A172 (cell line): ENCODE measurements around the gene CT55. TPM values are rescaled to one million over a fixed set of nuclear protein-coding genes. Genes with fewer than 3 reads are reported as not detected.
"Not testable (repeated sequence)": the region's sequence is repeated elsewhere in the genome, so short reads cannot be mapped to it uniquely, and the experiment has no call there.

Experiments
- DNase-seq: peaks from one replicate; pipeline ENCODE4 v3.0.0-alpha.2; 2015; ENCODE audit warnings: low spot score
- total RNA-seq: library from RNA; depleted of rRNA; stranded (reverse); fragments of >200 nt; shearing (Covaris generic); gene quantifications from 2 replicates; pipeline ENCODE4 v1.2.3, GENCODE V29; 2014; rRNA removed

The CT55 gene, protein sequence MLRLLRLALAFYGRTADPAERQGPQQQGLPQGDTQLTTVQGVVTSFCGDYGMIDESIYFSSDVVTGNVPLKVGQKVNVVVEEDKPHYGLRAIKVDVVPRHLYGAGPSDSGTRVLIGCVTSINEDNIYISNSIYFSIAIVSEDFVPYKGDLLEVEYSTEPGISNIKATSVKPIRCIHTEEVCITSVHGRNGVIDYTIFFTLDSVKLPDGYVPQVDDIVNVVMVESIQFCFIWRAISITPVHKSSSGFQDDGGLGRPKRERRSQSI
- 1.5 and 2.5 TPM in 2 replicates for total RNA-seq

DNA sequence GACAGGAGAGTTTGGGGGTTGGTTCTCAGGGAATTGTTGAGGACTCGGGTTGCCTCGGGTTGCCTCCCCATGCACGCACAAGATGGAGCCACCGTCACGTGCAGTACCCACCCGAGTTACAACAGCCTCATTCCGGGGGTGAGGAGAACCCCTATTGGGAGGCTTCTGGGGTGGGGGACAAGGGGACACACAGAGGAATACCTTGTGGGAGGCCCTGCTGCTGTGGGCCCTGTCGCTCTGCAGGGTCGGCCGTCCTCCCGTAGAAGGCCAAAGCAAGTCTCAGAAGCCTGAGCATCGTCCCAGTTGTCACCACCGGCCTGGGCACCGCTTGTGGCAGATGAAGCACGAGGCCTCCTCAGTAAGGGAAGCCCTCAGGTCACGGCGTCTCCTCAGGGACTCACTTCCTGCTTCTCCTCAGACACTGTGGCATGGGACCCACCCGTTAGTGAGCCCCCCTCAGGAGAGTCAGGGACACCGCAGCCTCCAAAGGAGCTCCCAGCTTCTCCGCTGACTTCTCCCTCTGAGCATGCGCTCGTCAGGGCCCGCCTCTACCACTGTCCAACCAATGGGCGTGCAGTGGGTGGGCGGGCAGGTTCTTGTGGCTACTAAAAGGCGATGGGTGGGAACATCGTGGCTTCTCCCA, at the start of gene CT55:
CT55 (minus strand) TSS at position 522 of the 643 bp plus-strand sequence; CDS start at position 295, 227 bp downstream.
- DNase-seq = no peak

DNA sequence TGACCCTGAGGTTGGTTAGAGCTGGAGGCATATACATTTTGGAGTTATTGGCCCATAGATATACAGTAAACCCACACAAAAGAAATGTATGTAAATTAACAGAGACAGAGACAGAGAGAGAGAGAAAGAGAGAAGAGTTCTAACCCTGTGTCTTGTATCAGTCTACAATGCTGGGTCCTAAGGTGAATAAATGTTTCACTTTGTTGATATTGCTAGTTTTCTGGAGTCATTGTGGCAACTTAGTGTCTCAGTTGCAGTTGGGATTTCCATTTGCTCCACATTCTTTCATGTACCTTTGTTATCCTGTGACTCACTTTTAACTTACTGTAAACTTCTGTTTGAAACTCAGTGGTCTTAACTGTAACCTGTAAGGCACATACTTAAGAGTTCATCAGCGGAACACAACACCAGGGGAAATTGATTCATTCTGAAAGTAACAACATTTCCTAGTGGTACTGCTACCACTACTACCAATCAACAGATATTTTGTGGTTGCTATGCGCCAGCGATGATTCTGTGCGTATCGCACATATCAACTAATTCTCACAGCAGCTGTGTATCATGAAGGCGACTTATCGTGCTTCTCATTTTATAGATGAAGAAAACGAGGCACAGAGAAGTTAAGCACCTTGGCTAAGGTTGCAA, 42.1 kb upstream of the CT55 start:
- no peak for DNase-seq

DNA sequence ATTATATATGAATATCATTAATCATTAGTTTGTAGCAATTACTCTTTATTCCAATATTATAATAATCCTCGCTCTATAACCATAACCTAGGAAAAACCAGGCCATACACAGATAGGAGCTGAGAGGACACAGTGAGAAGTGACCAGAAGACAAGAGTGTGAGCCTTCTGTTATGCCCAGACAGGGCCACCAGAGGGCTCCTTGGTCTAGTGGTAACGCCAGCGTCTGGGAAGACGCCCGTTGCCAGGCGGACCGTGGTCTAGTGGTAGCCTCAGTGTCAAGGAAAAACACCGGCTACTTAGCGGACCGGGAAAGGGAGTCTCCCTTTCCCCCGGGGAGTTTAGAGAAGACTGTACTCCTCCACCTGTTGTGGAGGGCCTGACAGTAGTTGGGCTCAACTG, 35.2 kb upstream of the CT55 start:
- DNase-seq = not testable (repeated sequence)

DNA sequence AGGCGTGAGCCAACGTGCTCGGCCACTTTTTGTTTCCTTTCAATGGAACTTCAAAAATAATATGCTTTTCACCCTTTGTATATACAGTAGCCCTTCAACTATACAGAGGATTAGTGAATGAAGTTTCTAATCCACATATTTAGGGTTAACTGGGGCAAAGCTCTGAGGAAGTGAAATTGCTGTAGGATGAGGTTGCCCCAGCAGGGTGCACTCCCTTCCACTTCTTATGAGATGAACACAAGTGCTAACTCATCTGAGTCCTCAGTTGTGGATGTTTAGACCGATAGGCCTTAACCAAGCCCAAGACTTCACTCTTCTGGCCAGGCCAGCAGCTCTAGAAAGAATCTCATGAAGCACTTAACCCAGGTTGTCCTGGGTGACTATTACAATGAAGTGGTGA, 29.1 kb upstream of the CT55 start:
- no peak for DNase-seq

DNA sequence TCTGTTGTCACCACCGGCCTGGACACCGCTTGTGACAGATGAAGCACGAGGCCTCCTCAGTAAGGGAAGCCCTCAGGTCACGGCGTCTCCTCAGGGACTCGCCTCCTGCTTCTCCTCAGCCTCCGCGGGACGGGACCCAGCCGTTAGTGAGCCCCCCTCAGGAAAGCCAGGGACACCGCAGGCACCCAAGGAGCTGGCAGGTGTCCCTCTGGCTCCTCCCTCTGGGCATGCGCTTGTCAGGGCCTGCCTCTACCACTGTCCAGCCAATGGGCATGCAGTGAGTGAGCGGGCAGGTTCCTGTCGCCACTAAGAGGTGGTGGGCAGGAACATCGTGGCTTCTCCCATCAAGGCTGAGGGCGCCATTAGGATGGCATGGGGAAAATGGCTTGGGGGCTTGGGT, 23.5 kb upstream of the CT55 start:
- no peak for DNase-seq

DNA sequence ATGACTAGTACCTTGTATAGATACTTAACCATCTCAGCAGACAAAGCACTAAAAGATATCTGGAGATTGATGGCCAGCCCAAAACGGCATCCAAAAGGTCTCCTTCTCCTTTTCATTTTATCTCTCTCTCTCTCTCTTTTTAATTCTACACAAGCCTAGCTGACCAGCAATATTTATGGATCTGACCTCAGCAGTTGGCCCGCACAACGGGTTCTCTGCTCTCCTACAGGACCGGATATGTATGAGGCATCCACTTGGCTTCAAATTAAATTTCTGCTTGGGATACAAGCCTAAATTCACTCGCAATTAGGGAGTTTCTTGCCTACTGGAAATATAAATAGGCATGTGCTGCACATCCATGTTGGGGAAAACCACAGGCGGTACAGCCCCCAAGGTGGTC, 22.5 kb upstream of the CT55 start:
- no peak for DNase-seq

DNA sequence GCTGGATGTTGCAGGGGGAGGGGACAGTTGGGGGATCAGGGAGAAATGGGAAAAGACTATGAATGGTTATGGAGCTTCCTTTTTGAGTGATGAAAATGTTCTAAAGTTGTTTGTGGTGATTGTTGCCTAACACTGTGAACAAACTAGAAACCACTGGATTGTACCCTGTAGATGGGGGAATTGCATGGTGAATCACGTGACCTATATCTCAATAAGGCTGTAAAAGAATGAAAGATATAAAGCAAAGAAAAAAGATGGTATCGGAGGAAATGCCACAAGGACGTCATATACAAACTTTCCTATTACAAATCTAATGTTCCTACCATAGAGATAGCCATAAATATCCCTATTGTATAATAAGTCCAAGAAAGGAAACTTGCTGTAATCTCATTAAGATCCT, 20.6 kb upstream of the CT55 start:
- DNase-seq = no peak

DNA sequence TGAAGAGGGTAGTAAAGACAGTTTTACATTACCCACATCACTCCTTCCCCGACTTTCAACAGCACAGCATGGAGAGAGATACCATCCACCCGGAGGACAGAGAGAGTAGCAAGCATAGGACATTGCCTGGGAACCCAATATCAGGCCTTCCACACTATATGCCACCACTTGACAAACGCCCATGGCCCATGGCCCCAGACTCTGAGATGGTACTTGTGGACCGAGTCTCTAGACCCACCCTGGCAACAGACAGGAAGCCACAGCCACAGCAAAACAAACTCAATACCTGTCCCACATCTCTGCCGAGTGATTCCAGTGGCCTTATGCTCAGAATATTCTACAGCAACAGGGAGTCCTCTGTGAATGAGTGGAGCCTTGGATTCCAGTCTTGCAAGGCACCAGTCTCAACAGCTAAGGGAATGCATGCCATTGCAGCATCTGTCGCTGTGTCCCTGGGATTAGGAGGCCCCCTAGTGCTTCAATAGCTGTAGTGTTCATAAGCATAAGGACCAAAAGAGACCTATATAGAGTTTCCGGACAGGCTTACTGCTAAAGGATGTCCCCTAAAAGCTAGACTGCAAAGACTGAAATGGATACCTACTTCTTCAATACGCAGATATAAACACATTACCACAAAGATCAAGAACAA, 14.7 kb upstream of the CT55 start:
- DNase-seq = peak; percentile 18

DNA sequence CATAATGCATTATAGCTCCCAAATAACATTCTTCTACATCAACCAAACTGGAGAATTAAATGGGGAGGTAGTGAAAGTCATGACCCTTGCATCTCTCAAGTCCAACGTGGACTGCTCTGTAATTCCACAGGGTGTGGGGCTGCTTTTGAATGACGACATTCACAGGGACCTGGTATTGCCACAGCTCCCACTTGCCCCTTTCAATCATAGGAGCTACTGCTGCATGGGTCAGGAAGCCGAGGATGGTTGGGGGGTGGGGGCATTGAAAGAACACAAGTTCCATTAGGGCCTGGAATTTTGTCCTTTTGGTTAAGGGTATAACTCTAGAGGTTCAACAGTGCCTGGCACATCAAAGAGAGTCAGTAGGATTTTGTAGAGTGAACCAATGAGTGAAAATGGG, 7.4 kb upstream of the CT55 start:
- DNase-seq = no peak

DNA sequence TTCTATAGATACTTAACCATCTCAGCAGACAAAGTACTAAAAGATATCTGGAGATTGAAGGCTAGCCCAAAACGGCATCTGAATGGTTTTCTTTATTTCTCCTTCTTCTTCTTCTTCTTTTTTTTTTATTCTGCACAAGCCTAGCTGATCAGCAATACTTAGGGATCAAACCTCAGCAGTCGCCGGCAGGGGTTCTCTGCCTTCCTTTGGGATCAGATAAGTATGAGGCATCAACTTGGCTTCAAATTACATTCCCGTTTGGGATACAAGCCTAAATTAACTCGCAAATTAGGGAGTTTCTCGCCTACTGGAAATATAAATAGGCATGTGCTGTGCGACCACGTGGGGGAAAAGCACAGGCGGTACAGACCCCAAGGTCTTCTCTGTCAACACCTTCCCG, 730 bp downstream of the CT55 start:
- no peak for DNase-seq

DNA sequence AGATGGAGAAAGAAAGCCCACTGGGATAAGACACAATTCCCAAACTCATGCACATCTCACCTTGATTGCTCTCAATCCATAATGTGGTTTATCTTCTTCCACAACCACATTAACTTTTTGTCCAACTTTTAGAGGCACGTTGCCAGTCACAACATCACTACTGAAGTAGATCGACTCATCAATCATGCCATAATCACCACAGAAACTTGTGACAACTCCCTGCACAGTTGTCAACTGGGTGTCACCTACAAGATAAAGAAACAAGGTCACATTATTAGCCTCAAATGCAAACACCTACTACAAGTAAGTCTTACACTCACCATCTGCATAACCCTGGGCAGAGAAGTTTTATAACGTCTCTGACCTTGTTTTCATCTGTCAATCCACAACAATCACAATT, 1.7 kb downstream of the CT55 start:
- DNase-seq = not testable (repeated sequence)

DNA sequence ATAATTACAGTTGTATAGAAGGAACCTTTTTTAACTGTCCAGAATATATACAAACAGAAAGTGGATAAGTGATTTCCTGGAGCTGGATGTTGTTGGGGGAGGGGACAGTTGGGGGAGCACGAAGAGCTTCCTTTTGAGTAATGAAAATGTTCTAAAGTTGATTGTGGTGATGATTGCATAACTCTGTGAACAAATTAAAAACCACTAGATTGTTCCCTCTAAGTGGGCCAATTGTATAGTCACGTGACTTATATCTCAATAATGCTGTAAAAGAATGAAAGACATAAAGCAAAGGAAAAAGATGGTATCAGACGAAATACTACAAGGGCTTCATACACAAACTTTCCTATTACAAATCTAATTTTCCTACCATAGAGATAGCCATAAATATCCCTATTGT, 2.7 kb downstream of the CT55 start:
- DNase-seq = no peak

DNA sequence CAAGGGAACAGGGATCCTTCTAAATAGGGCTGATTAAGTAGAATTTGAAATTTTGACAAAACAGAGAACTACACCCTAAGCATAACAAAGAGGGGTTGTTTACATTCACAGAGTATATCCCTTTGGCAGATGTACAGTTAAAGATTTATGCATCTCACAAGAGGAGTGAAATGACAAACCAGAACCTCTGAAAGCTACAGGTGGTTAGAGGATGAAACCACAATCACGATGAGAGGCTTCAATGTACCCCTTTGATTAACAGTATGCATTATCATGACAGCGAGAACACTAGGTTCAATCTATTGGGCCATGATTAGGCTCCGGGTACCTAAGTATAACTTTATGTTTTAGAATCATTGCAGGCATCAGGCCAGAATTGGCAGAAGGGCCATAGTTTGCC, 16.5 kb downstream of the CT55 start:
- DNase-seq = not testable (repeated sequence)

DNA sequence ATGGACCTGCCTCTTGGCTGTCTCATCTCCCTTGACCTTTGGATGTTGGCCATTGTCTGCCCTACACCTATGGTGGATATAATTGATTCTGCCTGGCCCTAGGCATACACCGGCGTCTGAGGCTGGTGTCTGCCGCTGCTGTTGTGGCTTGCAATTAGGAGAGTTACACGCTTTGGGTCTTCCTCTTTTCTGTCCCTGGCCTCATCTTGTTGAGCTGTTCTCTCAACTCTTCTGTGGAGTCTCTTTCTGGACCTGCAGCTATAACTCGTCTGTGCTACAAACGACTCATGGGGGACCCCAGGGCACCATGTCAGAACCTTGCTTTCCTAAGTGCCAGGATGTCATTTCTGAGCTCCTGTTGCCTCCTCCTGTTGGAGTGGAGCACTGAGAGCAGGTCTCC, 45.1 kb downstream of the CT55 start:
- DNase-seq = not testable (repeated sequence)

DNA sequence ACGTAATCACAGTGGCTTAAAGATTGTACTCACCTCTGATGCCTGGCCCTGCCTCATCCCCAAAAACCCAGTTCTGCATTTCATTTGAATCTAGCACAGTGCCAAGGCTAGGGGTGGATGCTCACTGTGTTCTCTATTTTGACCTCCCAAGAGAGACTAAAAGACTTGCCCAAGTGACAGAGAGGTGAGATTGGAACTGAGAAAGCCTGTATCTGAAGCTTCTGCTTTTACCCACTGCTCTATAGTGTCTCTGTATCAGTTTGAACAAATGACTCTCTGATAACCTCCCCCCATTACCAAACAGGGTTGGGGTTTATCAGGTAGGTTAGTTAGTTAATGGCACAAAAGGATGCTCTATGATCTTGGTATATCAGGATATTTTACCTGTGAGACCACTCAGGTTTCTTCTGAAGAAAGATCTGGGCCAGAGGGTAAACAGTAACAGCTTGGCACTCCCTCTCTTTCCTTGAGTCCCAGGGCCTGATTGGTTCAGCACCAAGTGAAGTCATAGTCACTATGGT, 51.1 kb downstream of the CT55 start, which contains the start of gene ETDB:
ETDB (minus strand) TSS at position 471 of the 521 bp plus-strand sequence. CDS start 1,265 bp downstream, outside the sequence.
- not testable (repeated sequence) for DNase-seq

DNA sequence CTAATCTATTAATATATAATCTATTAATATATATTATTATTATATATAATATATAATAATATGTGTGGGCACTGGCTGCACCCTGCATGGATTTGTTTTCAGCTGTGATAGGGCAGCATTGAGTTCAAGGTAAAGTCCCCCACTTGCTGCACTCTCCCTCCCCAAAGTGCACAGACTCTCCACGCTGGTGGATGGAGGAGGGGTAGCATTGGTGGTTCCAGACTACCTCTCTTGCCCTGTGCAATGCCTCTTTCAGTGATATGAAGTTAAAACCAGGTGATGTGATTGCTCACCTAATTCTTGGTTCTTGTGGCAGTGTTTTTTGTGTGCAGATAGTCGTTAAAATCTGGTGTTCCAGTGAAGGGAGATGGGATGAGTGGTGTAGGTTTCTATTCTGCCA, 55.1 kb downstream of the CT55 start:
- not testable (repeated sequence) for DNase-seq

DNA sequence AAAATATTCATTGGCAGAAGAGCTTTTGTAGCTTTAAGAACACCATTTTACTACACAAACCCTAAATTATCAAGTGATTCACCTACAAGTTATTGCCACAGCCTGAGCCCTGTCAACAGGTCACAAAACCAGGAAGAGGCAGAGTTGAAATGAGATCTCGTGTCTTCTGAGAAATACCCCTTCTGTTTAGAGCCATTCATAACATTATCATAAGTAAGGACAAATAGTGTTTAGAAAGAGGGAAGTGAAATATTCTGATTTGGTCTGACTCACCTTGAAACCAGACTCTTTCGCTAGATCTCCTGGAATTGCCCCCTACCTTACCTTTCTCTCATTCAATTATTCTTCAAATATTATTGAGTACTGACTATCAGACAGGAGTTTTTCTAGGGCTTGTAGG, 56.8 kb downstream of the CT55 start:
- no peak for DNase-seq

DNA sequence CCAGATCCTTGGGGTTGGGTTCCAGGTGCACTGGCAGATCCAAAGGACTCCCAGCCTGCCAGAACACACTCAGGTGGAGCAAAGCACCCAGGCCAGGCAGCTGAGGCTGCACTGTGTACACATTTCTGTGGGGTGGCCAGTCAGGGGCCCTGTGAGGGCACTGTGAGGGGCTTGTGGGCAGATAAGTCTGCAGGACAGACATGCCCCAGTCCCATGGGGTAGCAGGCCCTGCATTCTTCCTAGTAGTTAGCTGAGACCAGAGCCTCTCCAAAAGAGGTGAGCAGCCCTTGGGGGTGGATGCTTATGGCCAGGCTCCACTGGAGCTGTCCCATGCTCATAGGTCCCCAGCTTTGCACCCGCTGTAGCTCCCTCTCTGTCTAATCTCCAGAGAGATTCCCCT, 58.5 kb downstream of the CT55 start:
- DNase-seq = no peak

DNA sequence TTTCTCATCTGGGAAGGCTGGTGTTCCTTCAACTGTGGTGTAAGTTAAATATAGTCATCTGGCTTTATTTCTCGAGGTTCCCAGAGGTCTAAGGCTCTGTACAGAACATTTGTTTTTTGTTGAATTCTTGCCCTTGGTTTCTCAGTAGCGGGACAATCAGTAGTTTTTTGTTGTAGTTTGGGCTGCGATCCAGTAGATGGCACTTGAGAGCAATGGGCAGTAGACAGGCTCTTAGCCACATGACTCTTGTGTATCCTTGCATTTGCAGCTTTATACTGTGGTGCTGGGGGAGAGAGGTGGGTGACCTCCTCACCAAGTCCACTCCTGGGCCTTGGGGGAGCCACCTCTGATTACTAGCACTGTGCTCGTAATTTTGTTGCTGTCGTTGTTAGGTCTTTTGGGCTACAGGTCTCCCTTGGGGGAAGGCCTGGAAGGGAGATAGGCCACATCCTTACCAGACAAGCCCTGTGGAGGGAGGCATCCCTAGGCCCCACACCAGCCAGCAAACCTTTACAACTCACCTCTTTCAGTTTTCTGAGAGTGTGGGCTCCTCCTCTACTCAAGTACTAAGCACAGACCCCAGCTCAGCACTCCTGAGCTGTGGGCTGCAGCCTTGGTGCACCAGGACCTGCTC, 59.0 kb downstream of the CT55 start:
- DNase-seq = peak; percentile 0

DNA sequence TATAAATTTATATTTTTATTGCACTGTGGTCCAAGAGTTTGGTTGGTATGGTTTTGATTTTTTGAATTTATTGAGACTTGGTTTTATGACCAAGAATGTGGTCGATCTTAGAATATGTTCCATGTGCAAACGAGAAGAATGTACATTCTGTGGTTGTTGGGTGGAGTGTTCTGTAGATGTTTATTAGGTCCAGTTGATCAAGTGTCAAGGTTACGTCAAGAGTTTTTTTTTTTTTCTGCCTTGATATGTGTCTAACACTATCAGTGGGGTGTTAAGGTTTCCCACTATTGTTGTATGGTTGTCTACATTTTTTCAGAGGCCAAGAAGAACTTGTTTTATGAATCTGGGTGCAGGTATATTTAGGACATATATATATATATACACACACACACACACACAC, 61.6 kb downstream of the CT55 start:
- DNase-seq = no peak
